Measurements from ENCODE around the gene UGT1A6. TPM values are rescaled to one million over a fixed set of nuclear protein-coding genes. Genes with fewer than 3 reads are reported as not detected.

UGT1A6 gene
- total RNA-seq, 1 donor from 2014 or later, result not detected

GRCh38 chr2:233758849-233759248, 66.2 kb downstream of the UGT1A6 start:
- TF ChIP-seq CTCF (IDR thresholded peaks at IDR 0.05), result no peak
- no peak overlapping the region for H3K27ac Mint-ChIP-seq
- intact Hi-C loops (cut with micrococcal nuclease), result no loop called here
- H3K36me3 Mint-ChIP-seq (ENCODE audit: low read depth), result no peaks in the 10 kb centered on the region
- CTCF ChIA-PET, result no interaction called here
- no peaks in the 10 kb centered on the region for H3K4me1 Mint-ChIP-seq
- no peaks in the 10 kb centered on the region for H3K9me3 Mint-ChIP-seq
- H3K4me3 Mint-ChIP-seq, result no peak overlapping the region
- POLR2A ChIA-PET, result no interaction called here
- ATAC-seq (ENCODE audit: low read depth) (no peak), DNase-seq (no peak)
- H3K27me3 Mint-ChIP-seq, result peaks cover 17% of the 10 kb centered on the region

- Mint-ChIP-seq H3K9me3 (no peaks in the 10 kb centered on the region), H3K36me3 (ENCODE audit: low read depth) (no peaks in the 10 kb centered on the region), H3K4me3 (no peak within 1 kb of the TSS), H3K4me1 (no peaks in the 10 kb centered on the region), H3K27me3 (peaks cover 15% of the 10 kb centered on the region), H3K27ac (no peak within 1 kb of the TSS)
- TF ChIP-seq CTCF (IDR thresholded peaks at IDR 0.05), result no peak
- ATAC-seq (ENCODE audit: low read depth), result no peak
- CTCF ChIA-PET, result no interaction called here
- intact Hi-C loops (cut with micrococcal nuclease), result no loop called here
- no peak for DNase-seq
- POLR2A ChIA-PET, result no interaction called here
These were observed 67.4 kb downstream of the UGT1A6 start, which contains the start of gene UGT1A1 for GRCh38 chr2:233760043-233760442. UGT1A1 (plus strand) TSS chr2:233760270; CDS start chr2:233760288, 18 bp downstream.

- Mint-ChIP-seq H3K4me3 (no peak overlapping the region), H3K36me3 (ENCODE audit: low read depth) (no peaks in the 10 kb centered on the region), H3K9me3 (no peaks in the 10 kb centered on the region), H3K27me3 (peaks cover 18% of the 10 kb centered on the region), H3K27ac (no peak overlapping the region), H3K4me1 (no peaks in the 10 kb centered on the region)
- no peak for TF ChIP-seq CTCF (IDR thresholded peaks at IDR 0.05)
- POLR2A ChIA-PET, result no interaction called here
- intact Hi-C loops (cut with micrococcal nuclease), result no loop called here
- DNase-seq, result no peak
- no peak for ATAC-seq (ENCODE audit: low read depth)
- CTCF ChIA-PET, result no interaction called here
These were observed 68.5 kb downstream of the UGT1A6 start for GRCh38 chr2:233761040-233761769.

GRCh38 chr2:233764264-233764663, 71.6 kb downstream of the UGT1A6 start:
- ChIA-PET POLR2A (no interaction called here), CTCF (no interaction called here)
- Mint-ChIP-seq H3K4me1 (no peaks in the 10 kb centered on the region), H3K36me3 (ENCODE audit: low read depth) (no peaks in the 10 kb centered on the region), H3K9me3 (no peaks in the 10 kb centered on the region), H3K4me3 (no peak overlapping the region), H3K27me3 (peaks cover 18% of the 10 kb centered on the region), H3K27ac (no peak overlapping the region)
- no peak for ATAC-seq (ENCODE audit: low read depth)
- DNase-seq, result no peak
- intact Hi-C loops (cut with micrococcal nuclease), result no loop called here
- TF ChIP-seq CTCF (IDR thresholded peaks at IDR 0.05), result no peak

GRCh38 chr2:233764761-233765160, 72.1 kb downstream of the UGT1A6 start:
- H3K36me3 Mint-ChIP-seq (ENCODE audit: low read depth), result no peaks in the 10 kb centered on the region
- no peak overlapping the region for H3K27ac Mint-ChIP-seq
- no peak for TF ChIP-seq CTCF (IDR thresholded peaks at IDR 0.05)
- no peak for DNase-seq
- intact Hi-C loops (cut with micrococcal nuclease), result no loop called here
- CTCF ChIA-PET, result no interaction called here
- peaks cover 21% of the 10 kb centered on the region for H3K27me3 Mint-ChIP-seq
- H3K9me3 Mint-ChIP-seq, result no peaks in the 10 kb centered on the region
- H3K4me3 Mint-ChIP-seq, result no peak overlapping the region
- no peak for ATAC-seq (ENCODE audit: low read depth)
- no peaks in the 10 kb centered on the region for H3K4me1 Mint-ChIP-seq
- POLR2A ChIA-PET, result no interaction called here
